Large intestine (tissue), 3 donors: Measurements from ENCODE around the gene UBA52. TPM values are rescaled to one million over a fixed set of nuclear protein-coding genes. Genes with fewer than 3 reads are reported as not detected.
A peak's percentile ranks its signal among the peaks of the same experiment; 100 is the strongest.

Experiments
- DNase-seq, 2 donors: peaks; one replicate each; pipeline versions ENCODE4 v3.0.0 to v3.0.0-alpha.2; 2013
- H3K27ac ChIP-seq: one replicate; pipeline ENCODE4 v1.5.1; 2013; ENCODE audit warnings: low read length
- H3K27me3 ChIP-seq: 2 replicates; pipeline ENCODE4 v1.6.1; 2013; ENCODE audit warnings: low read length; ENCODE audit not compliant: control insufficient read depth, insufficient read depth
- H3K36me3 ChIP-seq: 2 replicates; pipeline ENCODE4 v1.6.1; 2013; ENCODE audit warnings: low read length; ENCODE audit not compliant: control insufficient read depth, insufficient read depth
- H3K4me1 ChIP-seq: one replicate; pipeline ENCODE4 v1.6.1; 2013; ENCODE audit warnings: low read length; ENCODE audit not compliant: control insufficient read depth, insufficient read depth
- H3K4me3 ChIP-seq: one replicate; pipeline ENCODE4 v1.5.1; 2013; ENCODE audit warnings: low read length
- H3K9me3 ChIP-seq: one replicate; pipeline ENCODE4 v1.6.1; 2013; ENCODE audit warnings: mild to moderate bottlenecking, low read depth, low read length, moderate library complexity; ENCODE audit not compliant: control insufficient read depth
- WGBS: methylation state at CpG from one replicate; pipeline ENCODE4 v1.1.5; 2013; ENCODE audit warnings: low lambda C conversion rate; ENCODE audit not compliant: insufficient coverage; 5-methylcytosine and 5-hydroxymethylcytosine counted together
- polyA plus RNA-seq: library from polyadenylated mRNA; unstranded; fragments of 120-200 nt; gene quantifications from one replicate; pipeline ENCODE4 v1.2.1, GENCODE V29; 2013

Gene UBA52
- polyA plus RNA-seq, 1 donor, result 901 TPM

DNA sequence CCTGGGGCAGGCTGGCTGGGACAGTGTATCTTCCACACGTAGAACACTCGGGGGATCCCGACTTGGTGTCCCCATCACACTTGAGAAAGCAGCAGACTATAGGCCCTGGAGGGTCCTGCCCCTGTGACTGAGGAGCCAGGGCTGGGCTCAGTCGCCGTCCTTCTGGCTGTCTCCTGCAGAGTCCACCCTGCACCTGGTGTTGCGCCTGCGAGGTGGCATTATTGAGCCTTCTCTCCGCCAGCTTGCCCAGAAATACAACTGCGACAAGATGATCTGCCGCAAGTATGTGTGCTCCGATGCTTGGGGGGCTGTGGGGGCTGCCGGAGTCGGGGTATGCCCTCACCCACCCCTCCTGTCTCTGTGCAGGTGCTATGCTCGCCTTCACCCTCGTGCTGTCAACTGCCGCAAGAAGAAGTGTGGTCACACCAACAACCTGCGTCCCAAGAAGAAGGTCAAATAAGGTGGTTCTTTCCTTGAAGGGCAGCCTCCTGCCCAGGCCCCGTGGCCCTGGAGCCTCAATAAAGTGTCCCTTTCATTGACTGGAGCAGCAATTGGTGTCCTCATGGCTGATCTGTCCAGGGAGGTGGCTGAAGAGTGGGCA is 3.1 kb downstream of the UBA52 start:
- H3K36me3 ChIP-seq, result peaks cover 42% of the 10 kb centered on the region
- peaks cover 11% of the 10 kb centered on the region for H3K4me1 ChIP-seq
- no peaks in the 10 kb centered on the region for H3K27me3 ChIP-seq
- H3K4me3 ChIP-seq, result no peak overlapping the region
- no peaks in the 10 kb centered on the region for H3K9me3 ChIP-seq
- WGBS, result 93% methylated on average over 3 of the region's 18 CpGs
- H3K27ac ChIP-seq, result no peak overlapping the region
- DNase-seq, result no peak

DNA sequence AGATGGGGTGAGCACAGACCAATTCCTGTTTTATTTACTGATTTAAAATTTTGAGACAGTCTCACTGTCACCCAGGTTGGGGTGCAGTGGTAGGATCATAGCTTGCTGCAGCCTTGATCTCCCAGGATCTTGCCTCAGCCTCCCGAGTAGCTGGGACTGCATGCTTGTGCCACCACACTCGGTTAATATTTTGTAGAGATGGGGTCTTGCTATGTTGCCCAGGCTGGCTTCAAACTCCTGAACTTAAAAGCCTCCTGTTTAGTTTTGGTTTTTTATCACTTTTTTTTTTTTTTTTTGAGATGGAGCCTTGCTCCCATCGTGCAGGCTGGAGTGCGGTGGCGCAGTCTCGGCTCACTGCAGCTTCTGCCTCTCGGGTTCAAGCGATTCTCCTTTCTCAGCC is 4.7 kb downstream of the UBA52 start:
- Histone ChIP-seq H3K9me3 (no peaks in the 10 kb centered on the region), H3K4me1 (peaks cover 11% of the 10 kb centered on the region), H3K4me3 (no peak overlapping the region), H3K27ac (no peak overlapping the region), H3K27me3 (no peaks in the 10 kb centered on the region), H3K36me3 (peaks cover 42% of the 10 kb centered on the region)
- no CpG with 5 or more reads among the region's 8 CpGs for WGBS
- DNase-seq, result no peak

DNA sequence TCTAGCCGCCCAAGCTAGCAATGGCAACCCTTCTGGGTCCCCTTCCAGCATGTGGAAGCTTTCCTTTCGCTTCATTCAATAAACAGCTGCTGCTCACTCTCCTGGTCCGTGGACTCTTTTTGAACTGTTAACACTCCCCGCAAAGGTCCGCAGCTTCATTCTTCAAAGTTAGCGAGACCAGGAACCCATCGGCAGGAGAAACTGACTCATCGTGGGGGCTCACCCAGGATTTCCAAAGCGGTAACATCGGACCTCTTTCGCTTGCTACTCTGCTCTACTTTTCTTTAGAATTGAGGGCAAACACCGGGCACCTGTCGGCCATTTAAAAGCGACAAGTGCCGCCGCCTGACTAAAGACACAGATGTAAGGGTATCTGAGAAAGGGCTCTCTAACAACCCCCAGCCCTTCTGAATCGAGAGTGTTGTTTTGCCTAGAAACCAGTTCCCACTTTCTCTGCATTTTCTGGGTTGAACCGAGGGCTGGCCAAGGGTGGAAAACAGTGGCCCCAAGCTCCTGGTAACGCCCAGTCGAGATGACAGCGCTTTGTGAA is 5.8 kb downstream of the UBA52 start:
- Histone ChIP-seq H3K4me1 (peaks cover 11% of the 10 kb centered on the region), H3K36me3 (peaks cover 42% of the 10 kb centered on the region), H3K27ac (no peak overlapping the region), H3K9me3 (no peaks in the 10 kb centered on the region), H3K27me3 (no peaks in the 10 kb centered on the region), H3K4me3 (no peak overlapping the region)
- DNase-seq, result no peak
- 100% methylated on average over 2 of the region's 21 CpGs for WGBS

DNA sequence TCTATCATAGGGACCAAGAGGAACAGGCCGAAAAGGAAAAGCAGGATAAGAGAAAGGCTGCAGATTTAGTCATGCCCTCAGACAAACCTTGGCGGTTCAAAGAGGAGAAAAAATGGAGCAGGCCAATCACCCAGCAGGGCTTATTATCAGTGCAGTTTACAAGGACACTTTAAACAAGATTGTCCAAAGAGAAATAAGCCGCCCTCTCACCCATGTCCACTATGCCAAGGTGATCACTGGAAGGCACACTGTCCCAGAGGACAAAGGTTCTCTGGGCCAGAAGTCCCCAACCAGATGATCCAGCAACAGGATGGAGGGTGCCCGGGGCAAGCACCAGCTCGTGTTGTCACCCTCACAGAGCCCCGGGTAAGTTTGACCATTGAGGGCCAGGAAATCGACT is 8.7 kb downstream of the UBA52 start:
- WGBS, result 100% methylated on average over 1 of the region's 7 CpGs
- Histone ChIP-seq H3K4me1 (no peaks in the 10 kb centered on the region), H3K27ac (no peak overlapping the region), H3K27me3 (no peaks in the 10 kb centered on the region), H3K9me3 (no peaks in the 10 kb centered on the region), H3K36me3 (peaks cover 20% of the 10 kb centered on the region), H3K4me3 (no peak overlapping the region)
- DNase-seq, result no peak

DNA sequence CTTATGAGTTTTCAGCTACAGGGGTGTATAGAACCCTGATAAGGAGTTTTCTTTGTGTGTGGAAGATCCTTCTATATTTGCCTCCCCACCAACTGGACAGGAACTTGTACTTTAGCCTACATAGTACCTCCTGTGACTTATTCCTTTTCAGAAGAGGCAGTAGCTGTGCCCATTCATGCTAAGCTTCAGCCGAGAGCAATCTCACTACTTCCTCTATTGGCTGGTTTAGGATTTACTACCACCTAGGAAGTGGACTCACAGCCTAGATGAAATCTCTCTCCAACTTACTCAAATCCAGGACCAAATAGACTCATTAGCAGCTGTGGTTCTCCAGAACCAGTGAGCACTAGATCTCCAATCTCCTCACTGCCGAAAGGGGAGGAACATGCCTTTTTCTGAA is 14.6 kb downstream of the UBA52 start:
- H3K4me3 ChIP-seq, result no peak overlapping the region
- no CpG with 5 or more reads among the region's 2 CpGs for WGBS
- no peak for DNase-seq
- no peak overlapping the region for H3K27ac ChIP-seq
- no peaks in the 10 kb centered on the region for H3K27me3 ChIP-seq
- no peaks in the 10 kb centered on the region for H3K9me3 ChIP-seq
- H3K36me3 ChIP-seq, result peaks cover 6% of the 10 kb centered on the region
- H3K4me1 ChIP-seq, result peaks cover 18% of the 10 kb centered on the region

DNA sequence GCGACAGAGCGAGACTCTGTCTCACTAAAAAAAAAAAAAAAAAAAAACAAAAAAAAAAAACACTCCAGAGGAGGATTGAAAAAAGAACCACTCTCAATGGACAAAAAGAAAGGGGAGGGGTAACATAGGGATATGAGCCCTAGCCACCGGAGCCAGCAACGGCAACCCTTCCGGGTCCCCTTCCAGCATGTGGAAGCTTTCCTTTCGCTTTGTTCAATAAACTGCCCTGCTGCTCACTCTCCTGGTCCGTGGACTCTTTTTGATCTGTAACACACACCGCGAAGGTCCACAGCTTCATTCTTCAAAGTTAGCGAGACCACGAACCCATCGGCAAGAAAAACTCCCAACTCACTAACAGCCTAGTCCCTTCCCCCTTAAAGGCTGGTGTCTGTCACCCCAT is 15.9 kb downstream of the UBA52 start:
- H3K27ac ChIP-seq, result no peak overlapping the region
- no peaks in the 10 kb centered on the region for H3K27me3 ChIP-seq
- DNase-seq, result no peak
- WGBS, result 94% methylated on average over 6 of the region's 12 CpGs
- peaks cover 10% of the 10 kb centered on the region for H3K36me3 ChIP-seq
- H3K9me3 ChIP-seq, result no peaks in the 10 kb centered on the region
- peaks cover 18% of the 10 kb centered on the region for H3K4me1 ChIP-seq
- no peak overlapping the region for H3K4me3 ChIP-seq

DNA sequence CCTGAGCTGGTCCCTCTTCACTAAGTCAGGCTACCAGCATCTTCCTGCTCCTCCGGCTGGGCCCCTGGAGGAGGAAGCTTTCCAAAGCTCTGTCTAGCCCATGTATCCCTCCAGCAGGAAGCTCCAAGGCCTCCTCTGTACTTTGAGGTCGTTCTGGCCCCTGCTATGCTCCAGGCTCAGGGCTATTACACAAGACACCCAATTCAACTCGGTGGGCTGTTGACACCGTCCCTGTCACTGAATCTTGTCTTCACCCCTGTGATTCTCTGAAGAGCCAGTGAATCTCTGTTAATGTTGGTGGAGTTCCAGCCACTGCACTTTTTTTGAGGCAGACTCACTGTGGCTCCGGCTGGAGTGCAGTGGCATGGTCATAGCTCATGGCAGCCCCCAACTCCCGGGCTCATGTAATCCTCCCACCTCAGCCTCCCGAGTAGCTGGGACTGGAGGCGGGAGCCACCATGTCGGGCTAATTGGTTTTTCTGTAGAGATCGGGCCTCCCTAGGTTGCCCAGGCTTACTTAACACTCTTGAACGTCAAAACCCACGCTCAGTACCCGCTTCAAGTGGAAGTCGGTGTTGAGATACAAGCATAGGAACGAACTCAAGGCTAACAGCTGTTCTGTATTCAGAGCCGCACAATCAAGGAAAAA is 16.4 kb downstream of the UBA52 start:
- Histone ChIP-seq H3K36me3 (peaks cover 10% of the 10 kb centered on the region), H3K9me3 (no peaks in the 10 kb centered on the region), H3K4me1 (peaks cover 18% of the 10 kb centered on the region), H3K4me3 (peak overlapping the region; percentile 59), H3K27ac (peak overlapping the region; percentile 89), H3K27me3 (no peaks in the 10 kb centered on the region)
- WGBS, result no CpG with 5 or more reads among the region's 16 CpGs
- DNase-seq, result no peak

DNA sequence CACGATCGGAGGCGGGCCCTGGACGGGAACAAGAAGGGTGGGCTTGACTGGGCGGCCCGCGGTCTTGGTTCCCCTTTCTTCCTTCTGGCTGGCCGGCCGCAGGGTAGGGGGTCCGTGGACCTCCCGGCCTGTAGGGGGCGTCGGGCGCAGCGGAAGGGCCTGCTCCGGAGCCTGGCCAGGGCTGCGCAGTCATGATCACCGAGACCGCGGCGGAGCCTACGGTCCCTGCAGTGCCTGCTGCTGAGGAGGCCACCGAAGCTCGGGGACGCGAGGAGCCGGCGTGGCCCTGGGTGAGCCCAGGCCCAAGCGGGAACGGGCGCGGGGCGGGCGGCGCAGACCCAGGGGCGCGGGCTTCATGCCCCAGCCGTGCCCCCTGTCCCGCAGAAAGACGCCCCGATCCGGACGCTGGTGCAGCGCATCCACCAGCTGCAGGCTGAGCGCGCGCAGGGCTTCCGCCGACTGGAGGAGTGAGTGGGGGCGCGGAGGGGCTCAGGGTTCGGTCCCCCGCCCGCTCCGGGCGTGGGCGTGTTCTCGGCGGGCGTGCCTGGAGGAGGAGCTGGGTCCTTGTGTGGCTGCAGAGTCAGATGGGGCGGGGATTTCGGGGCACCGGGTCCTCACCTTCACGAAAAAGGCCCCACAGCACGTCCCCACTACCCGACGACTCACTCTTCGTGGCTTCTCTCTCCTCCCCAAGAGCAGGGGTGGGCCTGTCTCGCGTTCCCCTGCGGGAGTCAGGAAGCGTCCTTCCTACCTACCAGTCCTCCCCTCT is 17.1 kb downstream of the UBA52 start, which contains the start of gene REX1BD:
TSS of gene REX1BD (plus strand) at position 188 of the 769 bp plus-strand sequence. CDS start at position 192, 4 bp downstream.
- peaks cover 10% of the 10 kb centered on the region for H3K36me3 ChIP-seq
- DNase-seq, result peak; percentile 74 to 86
- peaks cover 20% of the 10 kb centered on the region for H3K4me1 ChIP-seq
- WGBS, result no CpG with 5 or more reads among the region's 72 CpGs
- peaks cover 4% of the 10 kb centered on the region for H3K27me3 ChIP-seq
- peak within 1 kb of the TSS; percentile 59 for H3K4me3 ChIP-seq
- peak within 1 kb of the TSS; percentile 89 for H3K27ac ChIP-seq
- H3K9me3 ChIP-seq, result no peaks in the 10 kb centered on the region

DNA sequence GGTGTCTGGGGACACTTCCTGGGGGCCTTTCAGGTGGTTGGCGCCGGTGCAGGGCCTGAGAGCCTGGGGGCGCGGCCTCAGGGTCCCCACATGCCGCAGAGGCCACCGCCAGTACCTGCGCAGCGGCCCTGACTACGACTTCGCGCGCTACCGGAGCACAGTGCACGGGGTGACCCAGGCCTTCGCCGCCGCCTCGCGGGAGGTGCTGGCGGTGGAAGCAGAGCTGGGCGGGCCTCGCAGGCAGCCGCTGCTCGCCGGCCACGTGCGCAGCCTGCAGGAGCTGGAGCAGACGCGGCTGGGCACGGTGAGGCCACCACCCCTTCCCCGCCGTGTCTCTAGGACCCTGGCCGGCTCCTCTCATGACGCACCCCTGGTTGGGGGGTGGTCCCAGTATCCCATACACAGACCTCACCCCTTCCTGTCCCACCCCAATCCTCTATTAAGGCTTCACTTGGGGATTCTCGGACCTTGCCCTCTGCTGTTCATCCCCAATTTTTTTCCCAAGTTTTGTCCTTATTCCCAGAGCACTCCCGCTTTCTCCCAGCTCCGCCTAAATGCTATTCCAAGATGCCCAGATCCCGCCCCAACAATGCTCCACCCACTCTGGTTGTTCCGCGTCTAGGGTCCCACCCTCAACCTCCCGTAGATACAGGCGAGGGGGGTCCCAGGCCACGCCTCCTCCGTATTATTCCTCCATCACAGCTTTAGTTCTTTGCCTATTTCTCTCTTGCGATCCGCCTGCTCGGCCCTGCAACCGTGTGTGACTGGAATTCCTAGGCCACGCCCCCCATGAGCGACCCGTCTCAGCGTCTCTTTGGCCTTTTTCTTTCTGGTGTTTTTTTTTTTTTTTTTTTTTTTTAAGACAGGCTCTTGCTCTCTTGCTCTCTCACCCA is 18.0 kb downstream of the UBA52 start:
- no peaks in the 10 kb centered on the region for H3K9me3 ChIP-seq
- WGBS, result 0% methylated on average over 1 of the region's 52 CpGs
- DNase-seq, result peak; percentile 76 to 85
- peak overlapping the region; percentile 89 for H3K27ac ChIP-seq
- peaks cover 23% of the 10 kb centered on the region for H3K4me1 ChIP-seq
- H3K27me3 ChIP-seq, result peaks cover 7% of the 10 kb centered on the region
- peaks cover 10% of the 10 kb centered on the region for H3K36me3 ChIP-seq
- peak overlapping the region; percentile 59 for H3K4me3 ChIP-seq
